Measurements from ENCODE around the gene GMCL2.

DNA sequence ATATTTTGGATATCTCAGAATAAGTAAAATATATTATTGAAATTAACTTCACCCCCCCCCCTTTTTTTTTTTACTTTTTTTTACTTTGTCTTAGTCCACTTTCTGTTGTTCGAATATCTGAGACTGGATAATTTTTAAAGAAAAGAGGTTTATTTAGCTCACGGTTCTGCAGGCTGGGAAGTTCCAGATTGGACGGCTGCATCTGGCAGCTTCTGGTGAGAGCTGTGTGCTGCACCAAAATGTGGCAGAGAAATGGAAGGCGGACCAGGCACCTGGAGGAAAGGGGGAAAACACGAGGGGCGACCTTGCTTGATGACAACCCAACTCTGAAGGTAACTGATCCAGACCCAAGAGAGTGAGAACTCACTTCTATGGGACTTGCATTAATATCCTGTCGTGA, 5.6 kb upstream of the GMCL2 start:
- TF ChIP-seq, protein P1, sequence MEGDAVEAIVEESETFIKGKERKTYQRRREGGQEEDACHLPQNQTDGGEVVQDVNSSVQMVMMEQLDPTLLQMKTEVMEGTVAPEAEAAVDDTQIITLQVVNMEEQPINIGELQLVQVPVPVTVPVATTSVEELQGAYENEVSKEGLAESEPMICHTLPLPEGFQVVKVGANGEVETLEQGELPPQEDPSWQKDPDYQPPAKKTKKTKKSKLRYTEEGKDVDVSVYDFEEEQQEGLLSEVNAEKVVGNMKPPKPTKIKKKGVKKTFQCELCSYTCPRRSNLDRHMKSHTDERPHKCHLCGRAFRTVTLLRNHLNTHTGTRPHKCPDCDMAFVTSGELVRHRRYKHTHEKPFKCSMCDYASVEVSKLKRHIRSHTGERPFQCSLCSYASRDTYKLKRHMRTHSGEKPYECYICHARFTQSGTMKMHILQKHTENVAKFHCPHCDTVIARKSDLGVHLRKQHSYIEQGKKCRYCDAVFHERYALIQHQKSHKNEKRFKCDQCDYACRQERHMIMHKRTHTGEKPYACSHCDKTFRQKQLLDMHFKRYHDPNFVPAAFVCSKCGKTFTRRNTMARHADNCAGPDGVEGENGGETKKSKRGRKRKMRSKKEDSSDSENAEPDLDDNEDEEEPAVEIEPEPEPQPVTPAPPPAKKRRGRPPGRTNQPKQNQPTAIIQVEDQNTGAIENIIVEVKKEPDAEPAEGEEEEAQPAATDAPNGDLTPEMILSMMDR (IDR thresholded peaks at IDR 0.05) = no peak
- TF ChIP-seq POLR2A (IDR thresholded peaks at IDR 0.05) = no peak
- no peak for TF ChIP-seq EP300 (IDR thresholded peaks at IDR 0.05)

Data from ovary (tissue), 3 donors.